NCI-H2227 (cell line): ENCODE measurements around the gene TNKS2.
A peak's percentile ranks its signal among the peaks of the same experiment; 100 is the strongest.
"Not testable (repeated sequence)": the region's sequence is repeated elsewhere in the genome, so short reads cannot be mapped to it uniquely, and the experiment has no call there.

Experiments used
- DNase-seq: peaks from one replicate; lab custom pipeline; 2025; ENCODE audit not compliant: unreplicated experiment; lab: John Stamatoyannopoulos, UW

Gene TNKS2

GRCh38 chr10:91796331-91797047 is 1.7 kb upstream of the TNKS2 start:
- DNase-seq, result peak; percentile 11

GRCh38 chr10:91797048-91797690 is 1.1 kb upstream of the TNKS2 start:
- no peak for DNase-seq

- DNase-seq, result no peak
These were observed 704 bp downstream of the TNKS2 start for GRCh38 chr10:91798649-91799611.

DNA sequence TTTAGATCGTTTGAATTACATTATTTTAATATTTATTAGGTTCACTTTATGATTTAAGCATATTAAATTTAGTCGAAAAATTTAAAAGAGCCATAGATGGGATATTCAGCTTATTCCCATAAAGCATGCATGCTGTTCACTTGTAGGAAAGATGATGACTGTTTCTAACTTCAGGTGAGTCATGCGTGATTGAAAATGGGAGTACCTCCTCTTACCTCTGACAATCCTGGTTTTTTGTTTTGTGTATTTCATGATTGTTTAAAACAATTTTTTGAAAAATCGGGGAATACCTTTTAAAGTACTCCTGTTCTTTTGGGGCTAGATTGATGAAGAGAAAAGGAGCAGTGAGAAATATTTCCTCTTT is 1.4 kb downstream of the TNKS2 start:
- no peak for DNase-seq

GRCh38 chr10:91800182-91800581 is 2.0 kb downstream of the TNKS2 start:
- no peak for DNase-seq

DNA sequence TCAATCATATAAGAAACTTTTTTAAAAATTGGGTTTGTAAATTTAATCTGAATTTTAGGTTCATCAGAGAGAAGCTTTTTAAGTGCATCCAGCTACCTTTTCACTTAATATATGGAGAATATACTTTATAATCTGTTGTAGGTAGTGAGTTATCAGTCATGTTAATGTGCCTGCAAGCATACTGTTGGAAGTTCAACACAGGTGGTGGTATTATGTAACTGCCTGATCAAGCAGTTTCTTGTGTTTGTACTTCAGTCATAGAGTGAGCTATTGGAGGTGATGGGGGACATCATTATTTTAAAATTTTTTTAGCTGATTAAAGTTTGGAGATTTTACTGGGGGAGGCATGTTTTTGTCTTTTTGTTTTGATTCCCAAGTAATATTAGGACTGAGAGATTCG is 2.5 kb downstream of the TNKS2 start:
- DNase-seq, result no peak

DNA sequence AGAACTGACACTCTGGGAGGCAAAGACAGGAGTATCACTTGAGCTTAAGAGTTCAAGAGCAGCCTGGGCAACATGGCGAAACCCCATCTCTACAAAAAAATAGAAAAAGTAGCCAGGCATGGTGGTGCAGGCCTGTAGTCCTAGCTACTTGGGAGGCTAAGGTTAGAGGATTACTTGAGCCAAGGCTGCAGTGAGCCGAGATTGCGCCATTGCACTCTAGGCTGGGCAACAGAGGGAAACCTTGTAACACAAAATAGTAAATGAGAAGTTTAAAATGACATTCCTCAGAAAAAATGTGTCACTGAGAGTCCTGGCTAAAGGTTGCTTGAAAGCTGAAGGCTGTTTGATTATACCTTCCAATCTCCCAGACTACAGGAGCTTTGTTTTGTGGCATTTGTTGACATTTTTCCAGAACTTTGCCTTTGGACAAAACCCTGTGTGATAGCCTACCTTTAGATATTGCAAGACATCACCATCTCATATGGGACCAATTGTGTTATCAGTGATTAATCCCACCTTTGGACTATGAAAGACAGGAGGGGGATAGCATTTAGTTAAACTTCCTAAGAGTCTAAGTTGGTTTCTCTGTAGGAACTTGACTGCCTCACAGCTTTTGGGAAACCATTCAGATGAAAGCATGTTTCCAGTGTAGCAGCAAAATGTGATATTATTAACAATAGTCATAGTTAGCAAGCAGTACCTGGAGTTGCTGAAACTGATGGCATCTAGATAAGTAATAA is 5.3 kb downstream of the TNKS2 start:
- DNase-seq, result no peak

DNA sequence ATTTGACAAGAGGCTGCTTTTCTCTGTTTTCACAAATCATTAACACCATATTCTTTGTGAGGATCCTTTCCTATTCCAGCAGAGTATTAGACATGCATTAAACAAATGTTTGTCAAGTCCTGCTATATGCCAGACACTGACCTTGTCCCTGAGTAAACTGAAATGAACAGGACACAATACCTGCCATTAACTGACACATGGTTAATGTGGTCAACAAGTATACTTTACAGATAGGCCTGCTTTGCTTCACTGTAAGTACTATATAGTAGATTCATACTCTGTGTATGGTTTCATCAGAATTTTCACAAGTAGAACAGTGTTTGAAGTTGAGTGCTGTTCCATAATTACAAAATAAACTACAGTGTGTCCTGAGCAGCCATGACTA is 5.9 kb downstream of the TNKS2 start:
- DNase-seq, result no peak

GRCh38 chr10:91805110-91805838 is 7.0 kb downstream of the TNKS2 start:
- DNase-seq, result no peak

GRCh38 chr10:91807264-91807663 is 9.0 kb downstream of the TNKS2 start:
- not testable (repeated sequence) for DNase-seq

GRCh38 chr10:91813251-91813650 is 15.0 kb downstream of the TNKS2 start:
- DNase-seq, result no peak

DNA sequence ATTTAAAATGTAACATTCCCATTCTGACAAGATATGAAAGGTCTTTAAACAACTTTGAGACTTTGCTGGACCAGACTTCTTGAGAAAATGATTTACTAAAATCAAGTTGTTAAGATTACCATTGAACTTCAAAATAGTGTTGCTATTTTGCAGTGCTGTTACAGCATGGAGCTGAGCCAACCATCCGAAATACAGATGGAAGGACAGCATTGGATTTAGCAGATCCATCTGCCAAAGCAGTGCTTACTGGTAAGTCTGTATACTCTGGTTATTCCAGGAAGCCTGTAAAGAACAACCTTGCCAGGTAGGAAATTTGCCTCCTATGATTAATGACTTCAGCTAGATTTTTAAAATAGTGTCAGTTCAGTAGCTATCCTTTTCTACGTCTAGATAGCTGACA is 18.8 kb downstream of the TNKS2 start:
- DNase-seq, result no peak

GRCh38 chr10:91820144-91820543 is 21.9 kb downstream of the TNKS2 start:
- DNase-seq, result no peak

DNA sequence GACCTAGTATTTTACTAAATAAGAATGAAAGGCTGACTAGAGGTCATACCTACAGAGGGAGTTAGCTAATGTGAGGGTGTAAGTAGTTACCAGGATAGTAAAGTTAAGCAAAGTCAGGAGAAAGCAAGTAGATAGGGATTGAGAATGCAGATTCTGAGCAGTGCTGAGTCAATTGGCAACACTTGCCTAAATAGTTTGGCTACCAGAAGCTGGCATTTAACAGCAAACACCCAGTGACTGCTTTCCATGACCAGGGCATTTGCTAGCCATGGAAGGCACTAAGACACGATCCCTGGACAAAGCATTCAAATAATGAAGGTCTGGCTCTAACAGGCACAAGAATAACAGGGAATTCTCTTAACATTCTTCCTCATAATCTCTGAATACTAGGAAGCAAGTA is 25.9 kb downstream of the TNKS2 start:
- no peak for DNase-seq

GRCh38 chr10:91829268-91829667 is 31.0 kb downstream of the TNKS2 start:
- no peak for DNase-seq

DNA sequence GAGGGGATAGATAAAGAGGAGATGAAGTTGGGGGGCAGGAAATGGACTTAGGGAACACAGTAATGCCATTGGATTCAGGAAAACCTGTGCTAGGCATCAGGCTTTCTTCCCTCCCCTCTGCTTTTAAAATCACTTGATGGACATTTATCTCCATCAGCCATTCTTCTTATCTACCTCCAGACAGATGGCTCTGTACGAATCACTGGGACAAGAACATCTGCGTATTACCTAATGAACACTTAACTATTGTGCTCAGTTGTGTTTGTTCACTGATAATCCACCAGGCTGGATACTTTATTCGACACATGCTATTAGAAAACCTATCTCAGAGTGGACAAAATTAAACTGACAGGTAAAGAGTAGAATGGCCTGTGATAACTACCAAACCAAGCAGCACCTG is 40.0 kb downstream of the TNKS2 start:
- no peak for DNase-seq

DNA sequence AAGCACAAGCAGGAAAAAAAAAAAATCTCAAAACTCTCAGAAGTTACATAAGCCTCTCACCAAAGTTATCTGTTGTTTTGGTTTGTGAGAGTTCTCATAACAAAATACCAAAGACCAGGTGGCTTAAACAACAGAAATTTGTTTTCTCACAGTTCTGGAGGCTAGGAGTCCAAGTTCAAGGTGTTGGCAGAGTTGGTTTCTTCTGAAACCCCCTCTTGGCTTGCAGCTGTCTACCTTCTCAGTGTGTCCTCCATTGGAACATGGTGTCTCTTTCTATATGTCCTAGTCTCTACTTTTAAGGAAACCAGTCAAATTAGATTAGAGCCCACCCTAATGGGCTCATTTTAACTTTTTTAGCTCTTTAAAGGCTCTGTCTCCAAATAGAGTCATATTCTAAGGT is 44.9 kb downstream of the TNKS2 start:
- no peak for DNase-seq

GRCh38 chr10:91856637-91857036 is 58.4 kb downstream of the TNKS2 start:
- DNase-seq, result no peak

DNA sequence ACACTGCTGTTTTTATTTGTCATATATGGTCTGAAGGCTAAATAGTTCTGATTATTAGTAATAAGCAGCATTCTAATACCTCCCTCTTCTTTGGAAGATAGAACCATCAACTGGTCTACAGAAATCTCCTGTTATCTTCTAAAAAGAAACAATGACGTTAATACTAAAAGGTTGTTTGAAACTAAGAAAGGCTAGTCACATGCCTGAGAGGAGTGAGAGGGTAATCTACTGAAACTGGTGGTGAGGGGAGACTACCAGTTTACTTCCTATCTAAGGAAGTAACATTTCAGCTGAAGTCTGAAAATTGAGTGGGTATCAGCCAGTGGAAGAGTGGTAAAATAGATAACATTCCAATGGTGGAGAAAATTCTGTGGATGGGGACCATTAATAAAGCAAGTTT is 62.7 kb downstream of the TNKS2 start:
- DNase-seq, result no peak

DNA sequence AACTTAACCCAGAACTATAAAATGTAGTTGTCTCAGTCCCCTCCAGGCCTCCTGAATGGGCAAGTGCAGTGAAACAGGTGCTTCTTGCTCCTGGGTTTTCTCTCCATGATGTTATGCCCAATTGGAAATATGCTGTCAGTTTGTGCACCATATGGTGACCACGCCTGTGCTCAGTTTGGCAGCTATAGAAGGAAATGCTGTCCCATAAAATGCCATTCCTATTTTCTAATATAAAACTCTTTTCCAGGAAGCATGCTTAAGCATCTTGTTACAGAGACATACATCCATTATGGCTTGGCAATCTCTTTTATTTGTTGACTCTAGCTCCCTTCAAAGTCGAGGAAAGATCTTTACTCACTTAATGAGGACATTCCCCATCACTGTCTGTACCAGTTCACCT is 65.9 kb downstream of the TNKS2 start:
- no peak for DNase-seq

- no peak for DNase-seq
These were observed 66.5 kb downstream of the TNKS2 start for GRCh38 chr10:91864744-91865143.
